HG03159 (cell line): ENCODE measurements around the gene MRPL28.
"Not testable (repeated sequence)": the region's sequence is repeated elsewhere in the genome, so short reads cannot be mapped to it uniquely, and the experiment has no call there.

ENCODE experiments used
- ATAC-seq: cut with Tn5 transposase; IDR thresholded peaks from one replicate; pipeline ENCODE4 v1.9.1; 2021; ENCODE audit warnings: mild to moderate bottlenecking, moderate library complexity; ENCODE audit not compliant: unreplicated experiment

MRPL28 gene

DNA sequence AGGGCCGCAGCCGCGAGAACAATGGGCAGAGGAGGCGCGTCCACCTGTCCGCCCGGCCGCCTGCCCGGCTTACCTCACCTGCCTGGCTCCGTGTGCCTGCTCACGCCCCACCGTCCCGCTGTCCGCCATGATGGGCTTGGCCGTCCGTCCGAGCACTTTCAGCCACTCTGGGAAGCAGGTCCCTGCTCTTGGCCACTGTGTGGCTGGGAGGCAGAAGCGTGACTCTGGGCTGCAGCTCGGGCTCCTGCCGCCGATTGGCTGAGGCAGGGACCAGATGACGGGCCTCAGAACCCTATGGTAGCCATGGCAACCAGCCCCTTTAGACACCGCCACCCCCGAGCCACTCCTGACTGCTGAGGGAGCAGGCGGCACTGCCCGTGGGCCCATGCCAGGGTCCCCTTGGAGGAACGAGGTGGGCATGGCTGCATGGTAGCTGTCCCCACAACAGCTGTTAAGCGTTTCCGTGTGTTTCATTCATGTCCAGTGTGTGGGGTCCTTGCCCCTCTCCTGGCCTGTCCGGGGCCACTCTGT, 8.9 kb downstream of the MRPL28 start:
- no peak for ATAC-seq

- ATAC-seq, result no peak
Measured at GRCh38 chr16:360698-361336, 9.5 kb downstream of the MRPL28 start.

DNA sequence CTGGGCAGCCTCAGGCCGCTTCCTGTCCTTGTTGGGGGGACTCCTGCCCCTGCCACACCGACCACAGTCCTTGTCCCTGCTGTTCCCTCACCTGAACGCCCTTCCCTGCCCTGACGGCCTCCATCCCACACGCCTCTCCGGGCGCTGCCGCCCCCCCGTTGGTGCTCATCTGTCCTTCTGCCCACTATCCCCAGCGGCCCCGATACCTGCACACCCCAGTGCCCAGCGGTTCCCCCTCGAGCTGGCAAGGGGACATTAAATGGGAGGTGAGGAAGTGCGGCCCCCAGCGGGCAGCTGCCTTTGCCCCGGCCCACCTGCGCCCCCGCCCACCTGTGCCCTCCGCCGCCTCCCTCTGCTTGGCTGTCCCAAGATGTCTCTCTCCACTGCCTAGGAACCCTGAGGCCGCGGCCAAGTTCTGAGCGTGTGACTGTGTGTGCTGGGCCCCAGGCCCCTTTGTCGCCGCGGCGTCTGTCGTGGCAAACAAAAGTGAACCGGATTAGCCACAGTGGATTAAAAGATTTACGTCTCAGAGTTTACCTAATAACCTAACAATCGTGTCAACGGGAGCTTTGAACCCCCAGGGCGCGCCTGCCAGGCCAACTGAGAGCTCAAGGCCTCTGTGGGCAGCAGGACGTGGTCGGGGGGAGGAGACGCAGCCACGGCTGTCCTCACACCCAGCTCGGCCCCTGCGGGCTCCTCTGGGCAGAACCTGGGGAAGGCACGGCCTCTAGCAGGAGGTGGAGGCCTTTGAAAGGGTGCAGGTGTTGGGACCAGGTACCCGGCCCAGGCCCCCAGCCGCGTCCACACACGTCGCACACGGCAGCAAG, 10.3 kb downstream of the MRPL28 start:
- ATAC-seq, result no peak

GRCh38 chr16:359067-359763, 11.1 kb downstream of the MRPL28 start:
- no peak for ATAC-seq

GRCh38 chr16:356741-357140, 13.6 kb downstream of the MRPL28 start:
- no peak for ATAC-seq

- ATAC-seq, result no peak
Measured at GRCh38 chr16:354971-355461, 15.3 kb downstream of the MRPL28 start.

- no peak for ATAC-seq
Measured at GRCh38 chr16:354291-354881, 16.0 kb downstream of the MRPL28 start.

GRCh38 chr16:353404-354290, 16.7 kb downstream of the MRPL28 start:
- no peak for ATAC-seq

DNA sequence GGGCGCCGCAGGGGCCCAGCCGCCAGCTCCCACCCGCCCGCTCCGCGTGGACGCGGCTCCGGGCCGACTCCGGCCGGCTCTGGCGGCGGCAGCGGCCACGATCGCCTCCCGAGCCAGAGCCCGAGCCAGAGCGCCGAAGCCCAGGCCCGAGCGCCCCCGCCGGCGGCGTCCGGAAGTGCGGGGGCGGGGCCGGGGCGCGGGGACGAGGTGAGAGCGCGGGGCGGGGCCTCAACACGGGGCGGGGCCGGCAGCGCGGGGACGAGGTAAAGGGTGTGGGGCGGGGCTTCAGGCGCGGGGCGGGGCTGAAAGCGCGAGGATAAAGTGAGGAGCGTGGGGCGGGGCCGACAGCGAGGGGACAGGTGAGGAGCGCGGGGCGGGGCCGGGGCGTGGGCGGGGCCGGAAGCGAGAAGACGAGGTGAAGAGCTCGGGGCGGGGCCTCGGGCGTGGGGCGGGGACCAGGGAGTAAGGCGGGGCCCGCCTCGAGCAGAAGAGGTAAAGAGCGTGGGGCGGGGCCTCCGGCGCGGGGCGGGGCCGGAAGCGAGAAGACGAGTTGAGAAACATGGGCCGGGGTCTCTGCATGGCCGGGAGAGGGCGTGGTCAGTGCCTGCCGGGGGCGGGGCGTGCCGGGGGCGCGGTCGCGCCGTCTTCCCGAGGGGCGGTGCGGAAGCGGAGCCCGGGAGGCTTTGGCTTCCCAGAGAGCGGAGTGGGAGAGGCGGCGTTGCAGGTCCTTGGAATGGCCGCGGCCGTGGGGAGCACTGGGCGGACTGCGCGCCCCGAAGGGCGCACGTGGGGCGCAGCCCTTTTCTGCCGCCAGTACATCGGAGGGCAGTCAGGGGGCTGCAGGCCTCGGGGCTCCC, 17.6 kb downstream of the MRPL28 start, which contains the start of gene AXIN1:
TSS of gene AXIN1 (minus strand) at position 177 of the 857 bp plus-strand sequence. CDS start 5,698 bp downstream, outside the sequence.
- peak; percentile 54 for ATAC-seq

DNA sequence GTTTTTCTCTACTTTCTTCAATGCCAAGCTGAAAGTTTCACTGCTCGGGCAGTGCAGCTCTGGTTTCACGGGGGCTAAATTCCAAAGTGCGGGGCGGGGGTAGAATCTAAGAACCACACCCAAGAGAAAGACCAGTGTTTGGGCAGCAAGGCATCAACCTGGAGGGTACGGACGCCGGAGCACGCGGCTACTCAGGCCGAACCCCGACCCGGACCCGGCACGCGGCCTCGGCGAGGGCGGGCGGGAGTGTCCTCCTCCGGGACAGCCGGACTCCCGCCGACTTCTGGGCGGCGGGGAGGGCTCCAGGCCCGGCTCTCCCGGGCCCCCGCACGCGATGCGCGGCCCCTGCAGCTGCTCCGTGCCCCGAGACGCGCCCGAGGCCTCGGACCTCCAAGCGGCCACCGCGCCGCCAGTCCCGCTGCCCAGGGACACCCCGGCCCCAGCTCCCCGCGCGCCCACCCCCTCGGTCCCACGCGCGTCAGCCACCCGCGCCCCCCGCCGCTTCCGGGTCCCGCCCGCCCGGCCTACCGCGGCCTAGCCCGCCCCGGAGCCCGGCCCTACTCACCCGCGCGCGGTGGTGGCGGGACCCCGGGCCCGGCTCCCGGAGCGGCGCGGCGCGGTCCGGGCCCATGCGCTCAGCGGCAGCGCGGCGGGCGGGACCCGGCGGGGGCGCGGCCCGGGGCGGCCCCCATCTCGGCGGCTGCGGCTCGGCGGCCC, 18.4 kb downstream of the MRPL28 start:
- ATAC-seq, result peak; percentile 34

DNA sequence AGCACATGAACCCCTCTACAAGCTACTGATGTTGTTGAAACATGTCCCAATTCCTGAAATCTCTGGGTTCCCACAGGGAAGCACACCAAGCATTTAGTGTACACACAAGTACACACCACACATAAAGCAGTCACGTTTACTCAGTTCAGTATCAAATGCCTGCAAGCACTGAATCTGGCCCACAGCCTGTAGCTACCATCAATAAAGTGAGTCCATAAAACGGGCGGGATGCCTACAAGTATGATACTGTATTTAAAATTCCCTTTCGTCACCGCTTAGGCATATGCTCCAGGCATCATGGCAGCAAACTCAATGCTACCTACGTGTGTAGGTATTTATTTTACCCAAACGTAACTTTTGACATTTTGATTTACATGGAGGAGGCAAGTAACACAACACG, 20.1 kb downstream of the MRPL28 start:
- no peak for ATAC-seq

GRCh38 chr16:349211-349610, 21.1 kb downstream of the MRPL28 start:
- no peak for ATAC-seq

- not testable (repeated sequence) for ATAC-seq
Measured at GRCh38 chr16:348495-348894, 21.8 kb downstream of the MRPL28 start.

- ATAC-seq, result no peak
Measured at GRCh38 chr16:347203-347602, 23.1 kb downstream of the MRPL28 start.

DNA sequence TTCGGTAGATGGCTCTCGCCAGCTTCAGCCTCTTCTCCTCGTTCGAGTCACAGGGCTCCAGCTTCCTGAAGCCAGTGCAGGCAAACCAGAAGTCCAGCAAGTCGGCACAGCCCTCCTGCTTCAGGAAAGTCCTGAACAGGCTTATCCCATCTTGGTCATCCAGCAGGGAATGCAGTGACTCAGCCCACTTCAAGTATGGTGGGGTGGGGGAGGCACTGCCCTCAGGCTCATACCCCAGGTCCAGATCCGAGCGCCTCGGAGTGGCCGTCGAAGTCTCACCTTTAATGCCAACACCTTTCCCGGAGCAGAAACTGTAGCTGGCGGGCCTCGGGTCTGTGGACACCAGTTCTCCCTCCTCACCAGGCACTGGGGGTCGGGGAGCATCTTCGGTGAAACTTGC, 23.8 kb downstream of the MRPL28 start:
- ATAC-seq, result no peak

DNA sequence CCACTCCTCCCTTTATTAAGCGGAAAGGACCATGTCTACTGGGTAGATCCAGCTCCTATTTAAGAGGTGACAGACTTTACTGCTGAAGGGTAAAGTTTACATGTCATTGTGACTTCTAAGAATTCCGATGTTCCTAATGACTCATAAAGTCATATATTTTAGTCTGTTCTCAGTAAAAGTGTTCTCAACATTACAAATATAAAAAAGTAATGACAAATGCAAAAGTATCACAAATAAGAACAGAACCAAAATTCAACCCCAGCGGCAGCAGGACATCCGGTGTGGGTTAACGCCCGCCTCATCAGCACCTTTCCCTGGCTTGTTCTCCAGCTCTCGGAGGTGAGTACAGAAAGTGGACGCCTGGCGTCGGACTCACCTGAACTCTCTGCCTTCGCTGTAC, 24.6 kb downstream of the MRPL28 start:
- ATAC-seq, result no peak

- ATAC-seq, result no peak
Measured at GRCh38 chr16:342455-343213, 27.7 kb downstream of the MRPL28 start.

DNA sequence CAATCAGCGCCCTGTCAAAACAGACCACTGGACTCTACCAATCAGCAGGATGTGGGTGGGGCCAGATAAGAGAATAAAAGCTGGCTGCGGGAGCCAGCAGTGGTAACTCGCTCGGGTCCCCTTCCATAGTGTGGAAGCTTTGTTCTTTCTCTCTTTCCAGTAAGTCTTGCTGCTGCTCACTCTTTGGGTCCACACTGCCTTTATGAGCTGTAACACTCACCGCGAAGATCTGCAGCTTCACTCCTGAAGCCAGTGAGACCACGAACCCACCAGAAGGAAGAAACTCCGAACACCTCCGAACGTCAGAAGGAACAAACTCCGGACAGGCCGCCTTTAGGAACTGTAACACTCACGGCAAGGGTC, 28.4 kb downstream of the MRPL28 start:
- not testable (repeated sequence) for ATAC-seq
